Transverse colon (tissue), 4 donors: ENCODE results near the gene CARD10.
A peak's percentile ranks its signal among the peaks of the same experiment; 100 is the strongest.

Experiments
- POLR2AphosphoS5 ChIP-seq, 3 donors: sonication (generic); formaldehyde crosslinking; IDR thresholded peaks; one replicate each; pipeline ENCODE4 v1.6.1; 2016; ENCODE audit warnings: antibody characterized with exemption in 3 of 3
- TF ChIP-seq, protein P1 (sequence below), 5 experiments: fragments of 200-600 bp in 3 of 5; fragments of 450-650 bp in 2 of 5; sonication (generic) in 3 of 5; IDR thresholded peaks; 1 replicate in 2 of 5; 2 replicates in 3 of 5; pipeline ENCODE4 v1.5.1; 2016 to 2017; ENCODE audit warnings: antibody characterized with exemption in 5 of 5, inconsistent platforms in 3 of 5, mild to moderate bottlenecking in 2 of 5, moderate library complexity in 1 of 5

DNA sequence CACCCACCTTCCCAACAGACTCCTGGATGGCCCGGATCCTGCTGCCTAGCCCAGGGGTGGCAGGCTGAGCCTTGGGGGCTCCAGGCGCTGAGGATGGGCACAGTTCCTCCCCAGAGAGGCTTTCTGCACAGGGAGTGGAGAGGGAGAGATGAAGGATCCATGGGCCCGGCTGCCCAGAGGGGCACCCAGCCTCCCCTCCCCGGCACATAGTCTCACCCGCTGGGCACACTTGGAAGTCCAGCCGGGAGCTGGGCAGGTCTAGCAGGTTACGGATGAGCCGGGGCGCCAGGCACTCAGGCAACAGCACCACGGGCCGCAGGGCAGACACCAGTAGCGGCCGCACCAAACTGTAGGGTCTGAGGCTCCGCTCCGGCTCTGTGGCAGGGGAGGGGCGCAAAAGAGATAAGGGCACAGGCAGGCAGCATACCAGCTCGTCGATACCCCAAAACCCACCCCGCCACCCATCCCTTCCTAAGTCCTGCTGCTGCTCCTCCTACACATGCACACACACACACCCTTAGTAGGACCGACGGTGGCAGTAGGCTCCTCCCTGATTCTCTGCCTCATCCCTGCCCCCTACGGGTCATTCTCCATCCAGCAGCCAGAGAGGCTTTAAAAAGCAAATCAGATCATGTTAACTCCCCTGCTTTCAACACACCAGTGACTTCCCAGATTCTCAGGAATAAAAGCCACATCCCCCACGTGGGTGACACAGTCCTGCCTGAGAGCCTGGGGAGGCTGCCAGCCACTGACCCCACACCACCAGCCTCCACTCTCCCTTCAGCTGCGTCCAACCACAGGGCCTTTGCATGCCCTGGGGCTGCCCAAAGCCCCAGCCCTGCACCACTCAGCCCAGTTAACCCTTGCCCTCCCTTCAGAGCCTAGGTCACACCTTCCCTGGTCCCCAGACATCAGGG is 26.5 kb downstream of the CARD10 start:
- TF ChIP-seq POLR2AphosphoS5 (IDR thresholded peaks at IDR 0.05): no peak
- TF ChIP-seq, protein P1, sequence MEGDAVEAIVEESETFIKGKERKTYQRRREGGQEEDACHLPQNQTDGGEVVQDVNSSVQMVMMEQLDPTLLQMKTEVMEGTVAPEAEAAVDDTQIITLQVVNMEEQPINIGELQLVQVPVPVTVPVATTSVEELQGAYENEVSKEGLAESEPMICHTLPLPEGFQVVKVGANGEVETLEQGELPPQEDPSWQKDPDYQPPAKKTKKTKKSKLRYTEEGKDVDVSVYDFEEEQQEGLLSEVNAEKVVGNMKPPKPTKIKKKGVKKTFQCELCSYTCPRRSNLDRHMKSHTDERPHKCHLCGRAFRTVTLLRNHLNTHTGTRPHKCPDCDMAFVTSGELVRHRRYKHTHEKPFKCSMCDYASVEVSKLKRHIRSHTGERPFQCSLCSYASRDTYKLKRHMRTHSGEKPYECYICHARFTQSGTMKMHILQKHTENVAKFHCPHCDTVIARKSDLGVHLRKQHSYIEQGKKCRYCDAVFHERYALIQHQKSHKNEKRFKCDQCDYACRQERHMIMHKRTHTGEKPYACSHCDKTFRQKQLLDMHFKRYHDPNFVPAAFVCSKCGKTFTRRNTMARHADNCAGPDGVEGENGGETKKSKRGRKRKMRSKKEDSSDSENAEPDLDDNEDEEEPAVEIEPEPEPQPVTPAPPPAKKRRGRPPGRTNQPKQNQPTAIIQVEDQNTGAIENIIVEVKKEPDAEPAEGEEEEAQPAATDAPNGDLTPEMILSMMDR (IDR thresholded peaks at IDR 0.05): peak in 3 of 5 experiments; percentile 28 to 36 (median 34)
